ENCODE data around the gene RHAG.

RHAG gene

DNA sequence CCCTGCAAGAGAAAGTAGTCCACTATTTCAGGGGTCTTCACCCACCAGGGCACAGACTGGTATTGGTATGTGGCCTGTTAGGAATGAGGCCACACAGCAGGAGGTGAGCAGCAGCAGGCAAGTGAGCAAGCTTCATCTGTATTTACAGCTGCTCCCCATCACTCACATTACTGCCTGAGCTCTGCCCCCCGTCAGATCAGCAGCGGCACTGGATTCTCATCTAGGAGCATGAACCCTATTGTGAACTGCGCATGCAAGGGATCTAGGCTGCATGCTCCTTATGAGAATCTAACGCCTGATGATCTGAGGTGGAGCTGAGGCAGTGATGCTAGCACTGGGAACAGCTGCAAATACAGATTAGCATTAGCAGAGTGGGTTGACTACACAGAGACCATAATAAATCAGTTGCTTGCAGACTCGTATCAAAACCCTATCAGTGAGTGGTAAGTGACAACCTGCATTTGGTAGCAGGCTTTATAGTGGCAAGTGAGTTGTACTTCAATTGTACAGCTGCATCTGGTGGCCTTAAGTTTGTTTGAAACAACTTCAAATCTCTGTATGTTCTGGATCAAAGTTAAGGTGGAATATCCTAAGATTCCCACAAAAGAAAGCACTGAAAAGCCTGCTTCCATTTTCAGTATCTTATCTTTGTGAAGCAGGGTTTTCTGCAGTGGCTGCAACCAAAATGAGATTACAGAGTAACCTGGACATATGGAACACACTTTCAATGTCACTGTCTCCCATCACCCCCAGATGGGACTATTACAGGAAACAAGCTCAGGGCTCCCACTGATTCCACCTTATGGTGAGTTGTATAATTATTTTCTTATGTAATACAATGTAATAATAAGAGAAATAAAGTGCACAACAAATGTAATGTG is 73.4 kb downstream of the RHAG start:
- DNase-seq: no peak

- DNase-seq: no peak
Measured at GRCh38 chr6:49558238-49558637, 78.4 kb downstream of the RHAG start.

GRCh38 chr6:49557177-49557576 is 79.5 kb downstream of the RHAG start:
- DNase-seq: no peak

GRCh38 chr6:49556429-49556837 is 80.2 kb downstream of the RHAG start:
- no peak for DNase-seq

DNA sequence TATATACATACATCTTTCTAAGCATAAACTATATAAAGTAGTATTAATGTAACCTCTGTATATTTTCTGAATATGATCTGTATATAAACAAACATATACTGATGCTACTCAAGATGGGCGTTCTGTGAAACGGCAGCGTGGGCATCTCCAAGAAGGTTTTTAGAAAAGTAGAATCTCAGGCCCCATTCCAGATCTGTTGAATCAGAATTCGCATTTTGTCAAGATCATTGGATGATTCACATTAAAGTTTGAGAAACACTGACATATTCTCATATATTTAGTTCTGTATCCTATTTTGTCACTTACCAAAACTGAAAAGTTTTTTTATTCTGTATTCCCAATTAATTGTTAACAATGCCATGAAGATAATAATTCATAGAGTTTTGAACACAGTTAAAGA is 80.7 kb downstream of the RHAG start:
- DNase-seq: no peak
